AG04450 (cell line): ENCODE results near the gene MTUS2. TPM values are rescaled to one million over a fixed set of nuclear protein-coding genes. Genes with fewer than 3 reads are reported as not detected.

Experiments
- CTCF ChIA-PET: fragments of 300-600, 350-600 bp; formaldehyde crosslinking; extraction: SDS; loops from one replicate; lab custom pipeline; 2022; ENCODE audit warnings: antibody characterized with exemption, inconsistent platforms; lab: Charles Lee
- POLR2A ChIA-PET: fragments of 350-600 bp; formaldehyde crosslinking; extraction: SDS; loops from one replicate; lab custom pipeline; 2021; ENCODE audit warnings: antibody characterized with exemption, inconsistent platforms; lab: Yijun Ruan, JAX
- DNase-seq: peaks from one replicate; pipeline ENCODE4 v3.0.0-alpha.2; 2011; ENCODE audit warnings: low read depth, low spot score
- H3K27ac ChIP-seq: one replicate; pipeline ENCODE4 v1.5.1; 2012; ENCODE audit warnings: low read depth, low read length, control low read depth
- H3K27me3 ChIP-seq: one replicate; pipeline ENCODE4 v1.6.0; 2012; ENCODE audit warnings: low read length; ENCODE audit not compliant: control insufficient read depth, insufficient read depth
- H3K4me3 ChIP-seq: 2 replicates; pipeline ENCODE4 v1.5.1; 2011; ENCODE audit warnings: mild to moderate bottlenecking, low read depth, low read length, control low read depth
- H3K9me3 ChIP-seq: 2 replicates; pipeline ENCODE4 v1.5.1; 2012; ENCODE audit warnings: low read length; ENCODE audit not compliant: control insufficient read depth, insufficient read depth
- CTCF ChIP-seq: IDR thresholded peaks from 2 replicates; pipeline ENCODE4 v1.5.1; 2011; ENCODE audit warnings: low read depth, low read length, control low read depth, inconsistent platforms
- polyA plus RNA-seq: library from polyadenylated mRNA; depleted of rRNA; stranded (reverse); fragments of >200 nt; gene quantifications from 2 replicates; pipeline ENCODE4 v1.2.3, GENCODE V29; 2011

The MTUS2 gene
- polyA plus RNA-seq, 1 experiment: 0.02 TPM

GRCh38 chr13:29541400-29541799 lies 721.3 kb downstream of the MTUS2 start:
- no peak for DNase-seq
- POLR2A ChIA-PET: no interaction called here
- CTCF ChIA-PET: no interaction called here

DNA sequence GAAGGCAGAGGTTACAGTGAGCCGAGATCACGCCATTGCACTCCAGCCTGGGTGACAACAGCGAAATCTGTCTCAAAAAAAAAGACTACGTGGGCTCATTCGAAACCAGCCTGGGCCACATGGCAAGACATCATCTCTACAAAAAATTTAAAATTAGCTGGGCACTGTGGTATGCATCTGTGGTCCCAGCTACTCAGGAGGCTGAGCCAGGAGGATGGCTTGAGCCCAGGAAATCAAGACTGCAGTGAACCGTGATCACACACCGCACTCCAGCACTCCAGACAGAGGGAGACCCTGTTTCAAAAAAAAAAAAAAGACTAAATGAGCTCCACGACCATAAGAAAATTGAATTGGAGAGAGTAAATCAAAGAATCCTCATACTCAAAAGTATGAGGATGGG lies 722.2 kb downstream of the MTUS2 start:
- no peak for DNase-seq
- H3K4me3 ChIP-seq: no peak overlapping the region
- CTCF ChIA-PET: interaction anchor here (0.6 to 1.1 kb wide), 2 partner anchors 34 to 167 kb away, joined by 3 to 5 read pairs; no protein-coding TSS in a partner anchor
- TF ChIP-seq CTCF: no peak
- POLR2A ChIA-PET: interaction anchor here (0.6 kb wide), 1 partner anchor 42 kb away, joined by 7 read pairs; no protein-coding TSS in a partner anchor
- H3K27ac ChIP-seq: no peak overlapping the region
- H3K9me3 ChIP-seq: no peaks in the 10 kb centered on the region
- H3K27me3 ChIP-seq: no peaks in the 10 kb centered on the region

More at GRCh38 chr13:29541400-29541799, 721.3 kb downstream of the MTUS2 start:
- no peaks in the 10 kb centered on the region for H3K9me3 ChIP-seq
- TF ChIP-seq CTCF: no peak
- no peak overlapping the region for H3K27ac ChIP-seq
- H3K4me3 ChIP-seq: no peak overlapping the region
- no peaks in the 10 kb centered on the region for H3K27me3 ChIP-seq

- Histone ChIP-seq H3K27me3 (no peaks in the 10 kb centered on the region), H3K27ac (no peak overlapping the region), H3K4me3 (no peak overlapping the region), H3K9me3 (no peaks in the 10 kb centered on the region)
- CTCF ChIA-PET: interaction anchor here (1.1 kb wide), 1 partner anchor 35 kb away, joined by 5 read pairs; no protein-coding TSS in a partner anchor
- TF ChIP-seq CTCF: 0 out of 2 replicates have a peak, but pooled peaks have one; percentile 9
- DNase-seq: no peak
- POLR2A ChIA-PET: no interaction called here
Observed at GRCh38 chr13:29543230-29544215, 723.4 kb downstream of the MTUS2 start.

DNA sequence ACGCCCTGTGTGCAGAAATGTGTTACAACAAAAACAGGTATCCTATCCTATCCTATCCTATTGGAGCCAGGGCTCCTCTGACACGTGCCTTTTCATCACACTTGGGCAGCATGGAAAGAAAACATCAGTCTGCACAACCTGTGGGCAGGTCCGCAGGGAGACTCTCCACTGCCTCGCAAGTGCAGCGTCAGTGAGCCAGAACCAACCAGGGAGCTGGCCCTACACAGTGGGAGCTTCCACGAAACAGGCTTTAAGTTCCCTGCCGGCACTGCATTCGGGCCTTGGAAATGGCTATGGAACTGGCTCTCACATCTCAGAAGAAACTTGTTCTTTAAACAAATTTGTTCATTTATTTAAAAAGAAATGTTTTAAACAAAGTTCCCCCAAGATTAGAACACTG lies 725.8 kb downstream of the MTUS2 start:
- Histone ChIP-seq H3K9me3 (no peaks in the 10 kb centered on the region), H3K27me3 (no peaks in the 10 kb centered on the region), H3K4me3 (no peak overlapping the region), H3K27ac (no peak overlapping the region)
- CTCF ChIA-PET: interaction anchor here (1.2 kb wide), 1 partner anchor 17 kb away, joined by 3 read pairs; no protein-coding TSS in a partner anchor
- TF ChIP-seq CTCF: no peak
- DNase-seq: no peak
- POLR2A ChIA-PET: no interaction called here

DNA sequence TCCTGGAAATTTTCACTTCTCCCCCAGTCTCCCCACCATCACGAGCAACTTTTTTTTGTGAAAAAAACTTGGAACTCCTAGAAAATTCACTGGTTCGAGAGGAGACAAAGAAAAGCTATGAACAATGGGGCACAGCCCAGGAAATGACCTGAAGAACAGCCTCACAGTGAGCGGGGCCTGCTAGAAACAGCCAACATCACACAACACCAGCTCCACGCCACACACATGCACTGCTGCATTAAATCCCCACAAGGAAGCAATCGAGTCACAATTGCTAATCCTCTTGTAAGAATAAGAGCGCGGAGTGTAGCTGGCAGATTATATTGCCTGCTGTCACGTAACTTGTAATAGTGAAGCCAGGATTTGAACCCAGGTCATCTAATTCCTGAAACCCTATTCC lies 726.5 kb downstream of the MTUS2 start:
- DNase-seq: no peak
- ChIA-PET CTCF (interaction anchor here (0.7 kb wide), 1 partner anchor 17 kb away, joined by 4 read pairs; no protein-coding TSS in a partner anchor), POLR2A (no interaction called here)
- Histone ChIP-seq H3K4me3 (no peak overlapping the region), H3K27ac (no peak overlapping the region), H3K27me3 (no peaks in the 10 kb centered on the region), H3K9me3 (no peaks in the 10 kb centered on the region)
- TF ChIP-seq CTCF: no peak
